Brain pericyte (primary cell): ENCODE data around the gene TBC1D14.

Experiments used
- DNase-seq: peaks from one replicate; pipeline ENCODE4 v3.0.0-alpha.2; 2012; ENCODE audit warnings: low read depth, low spot score

TBC1D14 gene

GRCh38 chr4:7042503-7043283 is 133.1 kb downstream of the TBC1D14 start:
- peak; percentile 95 for DNase-seq

GRCh38 chr4:7043284-7044136 is 133.9 kb downstream of the TBC1D14 start, which contains the start of gene TADA2B:
TSS of gene TADA2B (plus strand) at chr4:7043372. CDS start at chr4:7043580, 208 bp downstream.
- DNase-seq = no peak

- no peak for DNase-seq
These were observed 134.7 kb downstream of the TBC1D14 start for GRCh38 chr4:7044137-7044930.

- no peak for DNase-seq
These were observed 135.9 kb downstream of the TBC1D14 start for GRCh38 chr4:7045553-7045952.

GRCh38 chr4:7045961-7046921 is 136.6 kb downstream of the TBC1D14 start:
- DNase-seq = no peak

GRCh38 chr4:7046971-7047370 is 137.3 kb downstream of the TBC1D14 start:
- DNase-seq = no peak

- no peak for DNase-seq
These were observed 139.0 kb downstream of the TBC1D14 start for GRCh38 chr4:7048642-7049041.

- DNase-seq = no peak
These were observed 139.7 kb downstream of the TBC1D14 start for GRCh38 chr4:7049295-7049694.

- DNase-seq = no peak
These were observed 140.1 kb downstream of the TBC1D14 start for GRCh38 chr4:7049739-7050138.

GRCh38 chr4:7050481-7051143 is 141.0 kb downstream of the TBC1D14 start:
- DNase-seq = no peak

GRCh38 chr4:7051144-7051495 is 141.5 kb downstream of the TBC1D14 start:
- DNase-seq = no peak

- no peak for DNase-seq
These were observed 142.3 kb downstream of the TBC1D14 start for GRCh38 chr4:7051905-7052304.

- DNase-seq = no peak
These were observed 142.7 kb downstream of the TBC1D14 start for GRCh38 chr4:7052313-7052712.

GRCh38 chr4:7052923-7053715 is 143.5 kb downstream of the TBC1D14 start:
- no peak for DNase-seq

GRCh38 chr4:7054106-7054880 is 144.7 kb downstream of the TBC1D14 start:
- DNase-seq = no peak

- DNase-seq = no peak
These were observed 145.7 kb downstream of the TBC1D14 start for GRCh38 chr4:7055111-7055989.

GRCh38 chr4:7055990-7056325 is 146.3 kb downstream of the TBC1D14 start:
- DNase-seq = no peak

GRCh38 chr4:7058792-7059191 is 149.2 kb downstream of the TBC1D14 start:
- no peak for DNase-seq
